Measurements from ENCODE around the gene SPRED1.

GRCh38 chr15:38217788-38218609 lies 34.6 kb upstream of the SPRED1 start:
- TF ChIP-seq GATA2 (IDR thresholded peaks at IDR 0.05; ENCODE audit: low read depth, low read length) (no peak), GATA3 (IDR thresholded peaks at IDR 0.05; ENCODE audit: low read depth, low read length) (no peak)
